DMS114 treated with DMSO at 0.1 percent for 48 hours (cell line): ENCODE results near the gene NOL4L.
"Not testable (repeated sequence)": the region's sequence is repeated elsewhere in the genome, so short reads cannot be mapped to it uniquely, and the experiment has no call there.

Source experiments
- DNase-seq: peaks from one replicate; lab custom pipeline; 2025; ENCODE audit not compliant: unreplicated experiment; lab: John Stamatoyannopoulos, UW

The NOL4L gene

DNA sequence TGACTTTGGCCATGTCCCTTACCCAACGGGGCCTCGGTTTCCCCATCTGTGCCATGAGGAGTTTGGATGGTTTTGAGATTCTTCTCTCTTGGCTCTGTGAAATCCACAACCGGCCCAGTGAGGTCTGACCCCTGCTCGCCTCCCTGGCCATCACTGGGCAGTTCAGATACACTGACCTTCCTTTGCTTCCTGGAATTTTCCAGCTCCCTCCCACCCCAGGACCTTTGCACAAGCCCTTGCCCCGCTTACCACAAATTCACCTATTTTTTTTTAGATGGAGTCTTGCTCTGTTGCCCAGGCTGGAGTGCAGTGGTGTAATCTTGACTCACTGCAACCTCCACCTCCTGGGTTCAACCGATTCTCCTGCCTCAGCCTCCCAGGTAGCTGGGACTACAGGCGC lies 12.6 kb upstream of the NOL4L start:
- no peak for DNase-seq

DNA sequence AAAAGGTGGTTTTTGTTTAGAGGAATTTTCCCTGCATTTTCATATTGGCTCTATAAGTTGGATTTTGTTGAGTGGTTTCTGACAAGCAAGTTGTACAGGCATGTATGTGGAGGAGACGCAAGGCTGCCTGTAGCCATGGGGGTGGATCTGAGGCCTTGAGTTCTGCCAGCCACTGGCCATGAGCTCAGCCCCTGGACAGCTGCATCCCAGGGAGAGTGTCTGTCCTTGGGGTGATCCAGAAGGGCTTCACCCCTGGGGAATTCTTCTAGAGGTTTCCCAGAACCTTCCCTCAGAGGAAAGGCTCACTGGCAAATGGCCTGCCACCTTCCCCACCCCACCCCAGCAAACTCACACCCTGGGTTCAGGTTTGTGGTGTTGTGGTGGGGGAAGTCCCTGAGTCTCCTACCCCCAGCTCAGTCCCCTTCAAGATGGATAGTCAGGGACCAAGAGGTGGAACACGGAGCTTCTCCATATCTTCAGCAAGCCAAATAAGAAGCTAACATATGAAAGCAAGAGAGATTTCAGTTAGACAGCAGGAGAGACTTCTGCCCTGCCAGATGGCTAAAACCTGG lies 11.6 kb upstream of the NOL4L start:
- DNase-seq: no peak

GRCh38 chr20:32595143-32595542 lies 10.0 kb upstream of the NOL4L start:
- no peak for DNase-seq

GRCh38 chr20:32594669-32595068 lies 9.5 kb upstream of the NOL4L start:
- DNase-seq: not testable (repeated sequence)

DNA sequence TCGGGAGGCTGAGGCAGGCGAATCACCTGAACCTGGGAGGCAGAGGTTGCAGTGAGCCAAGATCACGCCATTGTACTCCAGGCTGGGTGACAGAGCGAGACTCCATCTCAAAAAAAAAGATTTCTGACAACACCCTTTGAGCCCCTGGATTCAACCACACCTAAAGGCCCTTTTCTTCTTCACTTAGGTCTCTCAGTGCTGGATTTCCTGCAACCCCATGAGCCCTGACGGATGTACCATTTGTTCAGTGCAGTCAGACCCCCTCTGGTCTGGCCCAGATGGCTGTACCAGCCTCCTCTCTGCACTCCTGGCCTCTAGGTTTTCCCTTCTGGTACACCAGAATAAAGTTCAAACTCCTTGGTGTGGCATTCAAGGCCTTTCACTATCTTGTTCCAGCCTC lies 9.1 kb upstream of the NOL4L start:
- no peak for DNase-seq

- DNase-seq: not testable (repeated sequence)
These were observed 7.5 kb upstream of the NOL4L start for GRCh38 chr20:32592616-32593015.

GRCh38 chr20:32592022-32592421 lies 6.9 kb upstream of the NOL4L start:
- no peak for DNase-seq

DNA sequence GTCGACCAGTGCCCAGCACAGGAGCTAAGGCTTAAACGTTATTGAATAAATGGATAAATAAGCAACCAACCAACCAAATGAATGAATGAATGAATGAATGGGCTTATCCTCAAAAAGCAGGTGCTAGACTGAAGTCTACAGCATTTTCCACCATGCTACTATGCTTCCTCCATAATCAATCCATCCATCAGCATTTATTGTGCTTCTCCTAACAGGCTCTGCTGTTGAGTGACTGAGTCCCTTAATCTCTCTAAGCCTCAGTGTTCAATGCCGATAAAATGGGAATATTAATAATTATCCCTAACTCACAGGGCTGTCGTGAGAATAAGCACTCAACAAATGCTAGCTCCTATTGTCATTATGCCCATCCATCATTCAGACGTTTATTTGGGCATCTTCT lies 4.6 kb upstream of the NOL4L start:
- DNase-seq: no peak

DNA sequence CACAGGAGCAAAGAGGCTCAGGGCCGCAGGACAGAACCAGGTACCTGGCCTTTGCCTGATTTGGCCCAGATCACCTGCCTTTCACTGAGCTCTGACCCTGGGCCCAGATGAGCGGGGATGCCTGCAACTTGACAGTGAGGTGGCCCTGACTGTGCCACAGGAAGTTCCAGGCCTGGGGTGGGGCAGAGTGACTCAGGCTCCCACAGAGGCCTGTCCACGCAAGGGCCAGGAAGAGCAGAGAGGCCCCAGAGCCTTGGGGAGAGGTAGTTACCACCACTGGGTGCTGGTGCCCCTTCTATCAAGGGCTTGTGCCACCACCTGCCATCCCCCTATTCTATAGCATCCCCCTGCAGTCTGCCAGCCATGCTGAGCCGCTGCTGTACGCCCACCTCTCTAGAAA lies 4.1 kb upstream of the NOL4L start:
- DNase-seq: no peak

- no peak for DNase-seq
These were observed 2.9 kb upstream of the NOL4L start for GRCh38 chr20:32588040-32588439.

GRCh38 chr20:32586291-32586690 lies 1.2 kb upstream of the NOL4L start:
- DNase-seq: no peak

GRCh38 chr20:32585586-32586127 lies 524 bp upstream of the NOL4L start:
- DNase-seq: no peak

DNA sequence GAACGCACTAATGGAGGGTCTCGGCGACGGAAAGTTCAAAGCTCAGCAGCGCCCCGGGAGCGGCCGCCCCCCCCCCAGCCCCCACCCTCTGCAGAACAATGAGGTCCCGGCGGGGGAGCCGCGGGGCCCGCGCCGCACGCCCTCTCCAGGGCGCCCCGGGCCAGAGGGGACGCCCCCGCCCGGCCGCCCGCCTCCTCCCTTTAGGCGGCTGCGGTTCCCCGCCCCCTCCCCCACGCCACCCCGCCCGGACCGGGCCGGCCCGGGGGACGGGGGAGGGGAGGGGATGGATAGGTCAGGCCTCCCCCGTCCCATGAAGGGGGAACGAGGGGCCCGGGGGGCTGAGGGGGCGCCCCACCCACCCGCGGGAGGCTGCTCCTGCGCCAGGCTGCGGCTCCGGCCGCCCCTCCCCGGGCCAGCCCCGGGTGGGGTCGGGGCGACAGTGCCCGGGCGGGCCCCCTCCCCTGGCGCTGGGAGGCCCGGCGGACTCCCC lies 1.5 kb downstream of the NOL4L start:
- no peak for DNase-seq

DNA sequence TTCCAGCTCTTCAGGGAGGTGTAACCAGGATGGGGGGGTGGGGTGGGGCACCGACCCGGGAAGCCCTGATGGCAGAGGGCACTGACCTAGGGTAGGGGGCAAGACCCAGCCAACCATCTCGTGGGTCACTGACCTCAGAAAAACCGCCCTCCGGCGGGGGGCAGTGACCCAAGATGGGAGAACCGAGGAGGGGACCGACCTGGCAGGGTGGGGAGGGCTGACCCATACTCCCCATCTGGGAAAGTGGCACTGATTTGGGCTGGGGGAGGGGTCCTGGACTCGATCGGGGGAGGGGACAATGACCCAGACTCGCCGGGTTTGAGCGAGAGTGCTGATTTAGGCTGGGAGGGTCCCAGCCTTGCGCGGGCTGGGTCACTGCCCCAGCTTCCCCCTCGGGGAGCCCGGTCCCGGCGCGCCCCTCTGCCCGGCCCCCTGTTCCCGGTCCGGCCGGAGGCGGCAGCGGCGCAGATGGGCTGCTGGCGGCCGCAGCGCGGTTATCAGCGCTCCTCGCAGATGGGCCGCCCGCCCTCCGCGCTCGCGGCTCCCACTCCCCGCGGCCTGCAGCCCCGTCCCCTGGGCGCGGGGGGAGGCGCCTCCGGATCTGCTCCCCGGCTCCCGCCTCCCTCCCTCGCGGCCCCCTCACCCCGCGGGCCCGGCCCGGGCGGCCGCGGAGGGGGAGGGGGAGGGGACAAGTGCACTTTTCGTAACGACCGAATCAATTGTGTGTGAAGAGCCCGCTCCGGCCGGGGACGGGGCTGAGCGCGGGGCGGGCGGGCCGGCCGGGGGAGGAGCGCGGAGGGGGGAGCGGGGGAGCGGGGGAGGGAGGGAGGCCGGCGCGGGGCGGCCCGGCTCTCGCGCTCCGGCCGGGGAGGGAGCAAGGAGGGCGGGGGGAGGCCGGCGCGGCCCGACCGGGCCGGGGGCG lies 2.2 kb downstream of the NOL4L start:
- DNase-seq: no peak

GRCh38 chr20:32581839-32582658 lies 3.1 kb downstream of the NOL4L start:
- DNase-seq: no peak

GRCh38 chr20:32580970-32581838 lies 3.9 kb downstream of the NOL4L start:
- no peak for DNase-seq

DNA sequence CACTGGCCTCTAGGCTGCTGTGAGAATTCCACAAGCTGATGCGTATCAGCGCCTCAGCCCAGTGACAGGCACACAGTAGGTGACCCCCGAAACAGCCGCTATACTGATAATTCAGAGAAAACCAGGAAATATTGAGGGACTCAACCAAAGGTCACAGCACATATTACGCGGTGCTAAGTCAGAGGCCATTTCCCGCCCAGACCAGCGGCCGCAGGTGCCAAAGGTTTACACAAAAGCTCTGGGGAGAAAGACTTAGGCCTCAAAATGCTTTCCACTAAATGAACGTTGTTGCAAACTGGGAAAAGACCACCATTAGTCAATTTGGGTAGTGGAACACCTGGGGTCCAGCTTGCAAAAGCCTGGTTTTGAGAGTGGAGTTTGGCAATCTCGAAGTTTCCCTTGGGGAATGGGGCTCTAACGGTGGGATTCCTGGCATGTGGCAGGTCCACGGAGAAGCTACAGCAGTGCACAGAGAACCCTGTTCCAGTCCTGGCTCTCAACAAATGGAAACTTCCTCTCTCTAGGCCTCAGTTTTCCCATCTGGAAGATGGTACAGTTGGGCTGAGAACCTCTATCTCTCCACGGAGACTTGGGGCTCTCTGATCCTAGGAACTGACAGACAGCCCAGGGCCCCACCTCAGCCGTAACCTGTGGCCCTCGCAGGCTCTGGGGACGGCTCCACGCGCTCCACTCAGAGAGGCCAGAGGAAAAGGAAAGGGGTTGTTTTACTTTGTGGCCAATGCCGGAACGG lies 4.7 kb downstream of the NOL4L start:
- DNase-seq: no peak

- no peak for DNase-seq
These were observed 6.2 kb downstream of the NOL4L start for GRCh38 chr20:32578840-32579390.

DNA sequence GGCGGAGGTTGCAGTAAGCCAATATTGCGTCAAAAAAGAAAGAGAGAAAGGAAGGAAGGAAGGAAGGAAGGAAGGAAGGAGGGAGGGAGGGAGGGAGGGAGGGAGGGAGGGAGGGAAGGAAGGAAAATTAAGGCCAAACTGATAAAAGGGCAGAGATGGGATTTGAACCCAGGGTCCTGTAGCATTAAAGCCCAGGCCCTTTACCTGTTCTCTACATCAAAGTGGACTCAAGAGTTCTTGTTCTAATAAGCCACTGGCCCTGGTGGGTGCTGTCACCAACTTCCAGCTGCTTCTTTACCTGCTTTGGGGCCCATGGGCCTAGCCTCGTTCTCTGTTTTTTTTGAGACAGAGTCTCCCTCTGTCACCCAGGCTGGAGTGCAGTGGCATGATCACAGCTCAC lies 7.1 kb downstream of the NOL4L start:
- not testable (repeated sequence) for DNase-seq
